MCF 10A (cell line): Measurements from ENCODE around the gene TDRD1. TPM values are rescaled to one million over a fixed set of nuclear protein-coding genes. Genes with fewer than 3 reads are reported as not detected.
A peak's percentile ranks its signal among the peaks of the same experiment; 100 is the strongest.

Experiments
- Bru-seq: library from RNA; stranded (reverse); fragments of 400-500 nt; gene quantifications from one replicate; lab custom pipeline; 2021; lab: Mats Ljungman, UMichigan
- BruChase-seq, 2 experiments: library from RNA; stranded (reverse); fragments of 400-500 nt; gene quantifications; one replicate each; lab custom pipeline; 2021; lab: Mats Ljungman, UMichigan
- BruUV-seq: library from RNA; stranded (reverse); fragments of 400-500 nt; replicated peaks from 2 replicates; lab custom pipeline; 2021; lab: Mats Ljungman, UMichigan
- CTCF ChIA-PET: fragments of 300-600 bp; sonication (Branson Sonifier 250); formaldehyde crosslinking; extraction: SDS; loops from one replicate; lab custom pipeline; 2021; ENCODE audit warnings: antibody characterized with exemption, inconsistent platforms; lab: Yijun Ruan, JAX
- POLR2A ChIA-PET: fragments of 300-600, 350-650 bp; sonication (Branson Sonifier 250); formaldehyde crosslinking; extraction: SDS; loops from one replicate; lab custom pipeline; 2020; ENCODE audit warnings: antibody characterized with exemption, inconsistent platforms; lab: Yijun Ruan, JAX
- DNase-seq: peaks from one replicate; pipeline ENCODE4 v3.0.0-alpha.2; 2018; ENCODE audit not compliant: unreplicated experiment
- H3K27ac Mint-ChIP-seq: one replicate; pipeline ENCODE4 v1.8.0; 2022; ENCODE audit warnings: mild to moderate bottlenecking, low read depth, mixed read lengths; ENCODE audit not compliant: unreplicated experiment
- H3K27me3 Mint-ChIP-seq: one replicate; pipeline ENCODE4 v1.8.0; 2022; ENCODE audit warnings: mixed read lengths; ENCODE audit not compliant: insufficient read depth, unreplicated experiment
- H3K36me3 Mint-ChIP-seq: one replicate; pipeline ENCODE4 v1.8.0; 2022; ENCODE audit warnings: mild to moderate bottlenecking, moderate library complexity, mixed read lengths; ENCODE audit not compliant: insufficient read depth, unreplicated experiment
- H3K4me1 Mint-ChIP-seq: one replicate; pipeline ENCODE4 v1.8.0; 2022; ENCODE audit warnings: mixed read lengths; ENCODE audit not compliant: insufficient read depth, unreplicated experiment
- H3K4me3 Mint-ChIP-seq: one replicate; pipeline ENCODE4 v1.8.0; 2022; ENCODE audit warnings: mild to moderate bottlenecking, moderate library complexity, mixed read lengths; ENCODE audit not compliant: unreplicated experiment
- H3K9me3 Mint-ChIP-seq: one replicate; pipeline ENCODE4 v1.8.0; 2022; ENCODE audit warnings: mixed read lengths; ENCODE audit not compliant: unreplicated experiment
- CTCF ChIP-seq: fragments of 200-600 bp; IDR thresholded peaks from one replicate; pipeline ENCODE4 v1.8.0; 2022; ENCODE audit warnings: antibody characterized with exemption, mild to moderate bottlenecking; ENCODE audit not compliant: unreplicated experiment
- intact Hi-C: fragments of 100-400 bp; cut with micrococcal nuclease; formaldehyde crosslinking; loops from 2 replicates; pipeline ENCODE4 v1.14.1; 2022
- long read RNA-seq: library from polyadenylated mRNA; stranded (forward); transcript quantifications from one replicate; pipeline ENCODE4 v2.0.0, GENCODE V29; 2022
- total RNA-seq: library from RNA; stranded (reverse); gene quantifications from 2 replicates; pipeline ENCODE4 v1.2.3, GENCODE V29; 2022

TDRD1 gene, protein sequence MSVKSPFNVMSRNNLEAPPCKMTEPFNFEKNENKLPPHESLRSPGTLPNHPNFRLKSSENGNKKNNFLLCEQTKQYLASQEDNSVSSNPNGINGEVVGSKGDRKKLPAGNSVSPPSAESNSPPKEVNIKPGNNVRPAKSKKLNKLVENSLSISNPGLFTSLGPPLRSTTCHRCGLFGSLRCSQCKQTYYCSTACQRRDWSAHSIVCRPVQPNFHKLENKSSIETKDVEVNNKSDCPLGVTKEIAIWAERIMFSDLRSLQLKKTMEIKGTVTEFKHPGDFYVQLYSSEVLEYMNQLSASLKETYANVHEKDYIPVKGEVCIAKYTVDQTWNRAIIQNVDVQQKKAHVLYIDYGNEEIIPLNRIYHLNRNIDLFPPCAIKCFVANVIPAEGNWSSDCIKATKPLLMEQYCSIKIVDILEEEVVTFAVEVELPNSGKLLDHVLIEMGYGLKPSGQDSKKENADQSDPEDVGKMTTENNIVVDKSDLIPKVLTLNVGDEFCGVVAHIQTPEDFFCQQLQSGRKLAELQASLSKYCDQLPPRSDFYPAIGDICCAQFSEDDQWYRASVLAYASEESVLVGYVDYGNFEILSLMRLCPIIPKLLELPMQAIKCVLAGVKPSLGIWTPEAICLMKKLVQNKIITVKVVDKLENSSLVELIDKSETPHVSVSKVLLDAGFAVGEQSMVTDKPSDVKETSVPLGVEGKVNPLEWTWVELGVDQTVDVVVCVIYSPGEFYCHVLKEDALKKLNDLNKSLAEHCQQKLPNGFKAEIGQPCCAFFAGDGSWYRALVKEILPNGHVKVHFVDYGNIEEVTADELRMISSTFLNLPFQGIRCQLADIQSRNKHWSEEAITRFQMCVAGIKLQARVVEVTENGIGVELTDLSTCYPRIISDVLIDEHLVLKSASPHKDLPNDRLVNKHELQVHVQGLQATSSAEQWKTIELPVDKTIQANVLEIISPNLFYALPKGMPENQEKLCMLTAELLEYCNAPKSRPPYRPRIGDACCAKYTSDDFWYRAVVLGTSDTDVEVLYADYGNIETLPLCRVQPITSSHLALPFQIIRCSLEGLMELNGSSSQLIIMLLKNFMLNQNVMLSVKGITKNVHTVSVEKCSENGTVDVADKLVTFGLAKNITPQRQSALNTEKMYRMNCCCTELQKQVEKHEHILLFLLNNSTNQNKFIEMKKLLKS
- total RNA-seq, result not detected in 2 replicates
- not detected for Bru-seq, nascent RNA
- BruChase-seq, experiment 1, labeled RNA remaining after a 6-hour chase, result percentile 1 among the genes with signal in this experiment
- not detected for BruChase-seq, experiment 2, labeled RNA remaining after a 2-hour chase
- long read RNA-seq, result 0 reads

- intact Hi-C loops, result no loop called here
- TF ChIP-seq CTCF, result no peak
- CTCF ChIA-PET, result no interaction called here
- no peak within 1 kb of the TSS for H3K27ac Mint-ChIP-seq
- H3K27me3 Mint-ChIP-seq, result no peaks in the 10 kb centered on the region
- POLR2A ChIA-PET, result no interaction called here
- H3K36me3 Mint-ChIP-seq, result no peaks in the 10 kb centered on the region
- no peak within 1 kb of the TSS for H3K4me3 Mint-ChIP-seq
- no peak for DNase-seq
- H3K9me3 Mint-ChIP-seq, result no peaks in the 10 kb centered on the region
- BruUV-seq, result no TSS peak
- H3K4me1 Mint-ChIP-seq, result no peaks in the 10 kb centered on the region
Measured at GRCh38 chr10:114179148-114179547, at the start of gene TDRD1. Gene TDRD1 (plus strand): TSS chr10:114179353. CDS start chr10:114187832, 8,479 bp downstream.

DNA sequence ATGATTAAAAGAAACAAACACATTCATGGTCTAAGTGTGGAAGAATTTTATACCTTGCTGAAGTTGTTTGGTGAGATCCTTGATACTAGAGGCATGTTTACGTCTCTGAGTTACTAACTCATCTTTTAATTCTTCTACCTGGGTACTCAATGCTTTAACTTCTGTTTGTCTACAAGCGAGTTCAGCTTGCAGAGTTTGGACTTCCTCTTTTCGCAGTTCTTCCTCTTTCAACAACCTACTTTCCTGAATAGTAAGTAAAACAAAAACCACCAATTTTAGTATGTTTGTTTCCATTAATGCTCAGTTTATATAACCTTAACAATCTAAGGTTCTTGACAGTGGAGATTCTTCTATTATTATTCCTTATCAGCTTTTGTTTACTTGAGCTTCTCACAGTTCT lies 48.1 kb upstream of the TDRD1 start:
- no peak overlapping the region for H3K27ac Mint-ChIP-seq
- no peak for TF ChIP-seq CTCF
- no peak for DNase-seq
- H3K4me3 Mint-ChIP-seq, result no peak overlapping the region
- no peaks in the 10 kb centered on the region for H3K27me3 Mint-ChIP-seq
- POLR2A ChIA-PET, result interaction anchor here (0.9 kb wide), 1 partner anchor 20 kb away, joined by 3 read pairs; no protein-coding TSS in a partner anchor
- CTCF ChIA-PET, result no interaction called here
- H3K36me3 Mint-ChIP-seq, result peaks cover 72% of the 10 kb centered on the region
- H3K4me1 Mint-ChIP-seq, result no peaks in the 10 kb centered on the region
- H3K9me3 Mint-ChIP-seq, result no peaks in the 10 kb centered on the region
- intact Hi-C loops, result no loop called here
- BruUV-seq, result no TSS peak

GRCh38 chr10:114135476-114135875 lies 43.7 kb upstream of the TDRD1 start:
- no peak overlapping the region for H3K4me3 Mint-ChIP-seq
- H3K9me3 Mint-ChIP-seq, result no peaks in the 10 kb centered on the region
- ChIA-PET CTCF (interaction anchor here (0.7 kb wide), 1 partner anchor 156 kb away, joined by 3 read pairs; no protein-coding TSS in a partner anchor), POLR2A (no interaction called here)
- intact Hi-C loops, result no loop called here
- BruUV-seq, result no TSS peak
- H3K27me3 Mint-ChIP-seq, result no peaks in the 10 kb centered on the region
- no peak for TF ChIP-seq CTCF
- no peak for DNase-seq
- no peak overlapping the region for H3K27ac Mint-ChIP-seq
- no peaks in the 10 kb centered on the region for H3K4me1 Mint-ChIP-seq
- peaks cover 53% of the 10 kb centered on the region for H3K36me3 Mint-ChIP-seq
